Measurements from ENCODE around the gene FAM72B.
"Not testable (repeated sequence)": the region's sequence is repeated elsewhere in the genome, so short reads cannot be mapped to it uniquely, and the experiment has no call there.

The FAM72B gene

GRCh38 chr1:121152788-121153187 lies 31.4 kb downstream of the FAM72B start:
- not testable (repeated sequence) for DNase-seq (ENCODE audit: low read depth in 2 of 2)

GRCh38 chr1:121151294-121151693 lies 32.8 kb downstream of the FAM72B start:
- not testable (repeated sequence) for DNase-seq (ENCODE audit: low read depth in 2 of 2)

GRCh38 chr1:121148489-121149190 lies 35.5 kb downstream of the FAM72B start:
- not testable (repeated sequence) for DNase-seq (ENCODE audit: low read depth in 2 of 2)

GRCh38 chr1:121140393-121140792 lies 43.7 kb downstream of the FAM72B start:
- not testable (repeated sequence) for DNase-seq (ENCODE audit: low read depth in 2 of 2)

GRCh38 chr1:121131494-121131893 lies 52.6 kb downstream of the FAM72B start:
- DNase-seq (ENCODE audit: low read depth in 2 of 2) = not testable (repeated sequence)

- DNase-seq (ENCODE audit: low read depth in 2 of 2) = not testable (repeated sequence)
These were observed 65.7 kb downstream of the FAM72B start for GRCh38 chr1:121118480-121118824.
